ENCODE data around the gene P2RX3.

- TF ChIP-seq POLR2A (IDR thresholded peaks at IDR 0.05) = no peak
- TF ChIP-seq, protein P1, sequence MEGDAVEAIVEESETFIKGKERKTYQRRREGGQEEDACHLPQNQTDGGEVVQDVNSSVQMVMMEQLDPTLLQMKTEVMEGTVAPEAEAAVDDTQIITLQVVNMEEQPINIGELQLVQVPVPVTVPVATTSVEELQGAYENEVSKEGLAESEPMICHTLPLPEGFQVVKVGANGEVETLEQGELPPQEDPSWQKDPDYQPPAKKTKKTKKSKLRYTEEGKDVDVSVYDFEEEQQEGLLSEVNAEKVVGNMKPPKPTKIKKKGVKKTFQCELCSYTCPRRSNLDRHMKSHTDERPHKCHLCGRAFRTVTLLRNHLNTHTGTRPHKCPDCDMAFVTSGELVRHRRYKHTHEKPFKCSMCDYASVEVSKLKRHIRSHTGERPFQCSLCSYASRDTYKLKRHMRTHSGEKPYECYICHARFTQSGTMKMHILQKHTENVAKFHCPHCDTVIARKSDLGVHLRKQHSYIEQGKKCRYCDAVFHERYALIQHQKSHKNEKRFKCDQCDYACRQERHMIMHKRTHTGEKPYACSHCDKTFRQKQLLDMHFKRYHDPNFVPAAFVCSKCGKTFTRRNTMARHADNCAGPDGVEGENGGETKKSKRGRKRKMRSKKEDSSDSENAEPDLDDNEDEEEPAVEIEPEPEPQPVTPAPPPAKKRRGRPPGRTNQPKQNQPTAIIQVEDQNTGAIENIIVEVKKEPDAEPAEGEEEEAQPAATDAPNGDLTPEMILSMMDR (IDR thresholded peaks at IDR 0.05) = no peak
- no peak for TF ChIP-seq POLR2AphosphoS5 (IDR thresholded peaks at IDR 0.05; ENCODE audit: insufficient read depth in 1 of 2, low read depth in 1 of 2)
Observed at GRCh38 chr11:57348636-57349313, 10.6 kb downstream of the P2RX3 start.
